H1 (cell line): ENCODE results near the gene ASXL3. TPM values are rescaled to one million over a fixed set of nuclear protein-coding genes. Genes with fewer than 3 reads are reported as not detected.

Source experiments
- CTCF ChIA-PET: fragments of 300-600 bp; sonication (Branson Sonifier 250); formaldehyde crosslinking; loops from one replicate; lab custom pipeline; 2021; ENCODE audit not compliant: partially characterized antibody; lab: Charles Lee
- POLR2A ChIA-PET: fragments of 300-600 bp; sonication (Branson Sonifier 250); formaldehyde crosslinking; loops from one replicate; lab custom pipeline; 2021; ENCODE audit warnings: inconsistent platforms; ENCODE audit not compliant: partially characterized antibody; lab: Charles Lee
- DNase-seq, 2 experiments: peaks; one replicate each; pipeline versions ENCODE4 v3.0.0 to v3.0.0-alpha.2; 2010 to 2022; ENCODE audit warnings: low spot score in 2 of 2, low read depth in 1 of 2, mixed read lengths in 1 of 2
- FAIRE-seq: peaks from 2 replicates; lab custom pipeline; 2011; peaks lifted over from hg19 to GRCh38; lab: Jason Lieb, UNC
- H2AFZ ChIP-seq: 2 replicates; pipeline ENCODE4 v1.8.1; 2012; ENCODE audit warnings: low read length, inconsistent platforms
- H2AK5ac ChIP-seq: 2 replicates; pipeline ENCODE4 v1.6.1; 2013; ENCODE audit warnings: low read depth, low read length
- H2BK120ac ChIP-seq: replicated peaks from 2 replicates; pipeline ENCODE3; 2013; ENCODE audit warnings: low read depth, low read length, inconsistent platforms
- H2BK12ac ChIP-seq: 2 replicates; pipeline ENCODE4 v1.6.1; 2013; ENCODE audit warnings: low read depth, low read length
- H2BK15ac ChIP-seq: 2 replicates; pipeline ENCODE4 v1.6.1; 2013; ENCODE audit warnings: low read length
- H2BK20ac ChIP-seq: 2 replicates; pipeline ENCODE4 v1.6.1; 2013; ENCODE audit warnings: low read length
- H2BK5ac ChIP-seq: 2 replicates; pipeline ENCODE4 v1.6.1; 2013; ENCODE audit warnings: low read depth, low read length
- H3K14ac ChIP-seq: 2 replicates; pipeline ENCODE4 v1.6.1; 2013; ENCODE audit warnings: inconsistent platforms; ENCODE audit not compliant: insufficient read length
- H3K18ac ChIP-seq: 2 replicates; pipeline ENCODE4 v1.6.1; 2013; ENCODE audit warnings: low read length; ENCODE audit errors: extremely low read depth
- H3K23ac ChIP-seq: 2 replicates; pipeline ENCODE4 v1.6.1; 2013; ENCODE audit warnings: inconsistent platforms; ENCODE audit not compliant: insufficient read length
- H3K23me2 ChIP-seq: 2 replicates; pipeline ENCODE4 v1.6.1; 2013; ENCODE audit warnings: low read depth, low read length
- H3K27ac ChIP-seq: 2 replicates; pipeline ENCODE4 v1.6.1; 2011; ENCODE audit warnings: low read depth, low read length, inconsistent platforms
- H3K27me3 ChIP-seq, 4 experiments: replicated peaks in 1 of 4; 1 replicate in 1 of 4; 2 replicates in 3 of 4; pipeline versions ENCODE4 v1.6.1 to v1.8.1; 2011 to 2013; ENCODE audit warnings: low read length in 3 of 4, mild to moderate bottlenecking in 3 of 4, inconsistent platforms in 2 of 4, mixed read lengths in 2 of 4, moderate library complexity in 1 of 4; ENCODE audit not compliant: control insufficient read depth in 3 of 4, insufficient read depth in 3 of 4; ENCODE audit errors: extremely low read depth in 1 of 4
- H3K36me3 ChIP-seq, 4 experiments: 2 replicates each; pipeline versions ENCODE4 v1.6.1 to v1.8.1; 2011 to 2013; ENCODE audit warnings: mild to moderate bottlenecking in 4 of 4, low read length in 3 of 4, moderate library complexity in 2 of 4, control low read depth in 1 of 4, inconsistent platforms in 1 of 4; ENCODE audit not compliant: insufficient read depth in 4 of 4, control insufficient read depth in 2 of 4
- H3K4ac ChIP-seq: replicated peaks from 2 replicates; pipeline ENCODE3; 2013; ENCODE audit warnings: low read length, low read depth, mixed read lengths, inconsistent platforms; ENCODE audit not compliant: insufficient read length
- H3K4me1 ChIP-seq, 4 experiments: replicated peaks in 1 of 4; 1 replicate in 1 of 4; 2 replicates in 3 of 4; pipeline versions ENCODE4 v1.6.1 to v1.8.1; 2011 to 2013; ENCODE audit warnings: low read length in 3 of 4, inconsistent platforms in 2 of 4, mixed read lengths in 1 of 4; ENCODE audit not compliant: insufficient read depth in 4 of 4, control insufficient read depth in 3 of 4
- H3K4me2 ChIP-seq, 2 experiments: 2 replicates each; pipeline versions ENCODE4 v1.6.1 to v1.8.1; 2011 to 2013; ENCODE audit warnings: low read depth in 2 of 2, low read length in 2 of 2, control low read depth in 1 of 2, inconsistent platforms in 1 of 2, mild to moderate bottlenecking in 1 of 2; ENCODE audit not compliant: insufficient read depth in 1 of 2
- H3K4me3 ChIP-seq, 4 experiments: fragments of 200-600, 300-600 bp in 1 of 4; sonication (generic), shearing (Covaris generic), sonication (Bioruptor Twin) in 1 of 4; 2 replicates each; pipeline versions ENCODE4 v1.5.1 to v1.8.1; 2011 to 2016; ENCODE audit warnings: low read length in 4 of 4, low read depth in 3 of 4, control low read depth in 2 of 4, inconsistent platforms in 2 of 4, mild to moderate bottlenecking in 2 of 4, mixed read lengths in 1 of 4, moderate library complexity in 1 of 4; ENCODE audit not compliant: insufficient read depth in 2 of 4; ENCODE audit errors: extremely low read depth in 1 of 4
- H3K56ac ChIP-seq: replicated peaks from 2 replicates; pipeline ENCODE3; 2013; ENCODE audit warnings: low read depth, mild to moderate bottlenecking, mixed read lengths, low read length, inconsistent platforms; ENCODE audit not compliant: insufficient read length
- H3K79me1 ChIP-seq: 2 replicates; pipeline ENCODE4 v1.6.1; 2013; ENCODE audit warnings: low read depth, low read length, control low read depth
- H3K79me2 ChIP-seq, 2 experiments: 2 replicates each; pipeline versions ENCODE4 v1.6.1 to v1.8.1; 2012 to 2013; ENCODE audit warnings: low read length in 2 of 2, mild to moderate bottlenecking in 2 of 2, inconsistent platforms in 1 of 2; ENCODE audit not compliant: insufficient read depth in 2 of 2, control insufficient read depth in 1 of 2
- H3K9ac ChIP-seq, 4 experiments: replicated peaks in 1 of 4; 1 replicate in 1 of 4; 2 replicates in 3 of 4; pipeline versions ENCODE4 v1.6.1 to v1.8.1; 2011 to 2013; ENCODE audit warnings: low read depth in 3 of 4, low read length in 3 of 4, control low read depth in 2 of 4, mild to moderate bottlenecking in 2 of 4, moderate library complexity in 2 of 4, inconsistent platforms in 1 of 4; ENCODE audit errors: extremely low read depth in 1 of 4
- H3K9me3 ChIP-seq, 2 experiments: 2 replicates each; pipeline versions ENCODE4 v1.6.1 to v1.8.1; 2012 to 2013; ENCODE audit warnings: mild to moderate bottlenecking in 2 of 2, moderate library complexity in 2 of 2, control low read depth in 1 of 2, inconsistent platforms in 1 of 2, low read depth in 1 of 2, low read length in 1 of 2, mixed read lengths in 1 of 2; ENCODE audit not compliant: insufficient read depth in 2 of 2
- H4K20me1 ChIP-seq, 2 experiments: replicated peaks in 1 of 2; 2 replicates each; pipeline versions ENCODE3 to v1.8.1; 2011 to 2013; ENCODE audit warnings: inconsistent platforms in 2 of 2, low read length in 2 of 2, mild to moderate bottlenecking in 1 of 2; ENCODE audit not compliant: insufficient read depth in 2 of 2, control insufficient read depth in 1 of 2
- H4K5ac ChIP-seq: 2 replicates; pipeline ENCODE4 v1.6.1; 2013; ENCODE audit warnings: low read length, low read depth, mixed read lengths, inconsistent platforms; ENCODE audit not compliant: insufficient read length
- H4K8ac ChIP-seq: 2 replicates; pipeline ENCODE4 v1.8.0; 2013; ENCODE audit warnings: mild to moderate bottlenecking, moderate library complexity, low read length, inconsistent platforms; ENCODE audit not compliant: insufficient read depth; ENCODE audit errors: extremely low read depth
- H4K91ac ChIP-seq: replicated peaks from 2 replicates; pipeline ENCODE3; 2013; ENCODE audit warnings: low read length, mixed read lengths, inconsistent platforms; ENCODE audit not compliant: insufficient read length
- BRCA1 ChIP-seq: IDR thresholded peaks from 2 replicates; pipeline ENCODE4 v1.6.1; 2012; ENCODE audit warnings: low read depth, low read length, improper control_type of control experiment
- KDM1A ChIP-seq: fragments of 200-600, 300-600 bp; sonication (generic); IDR thresholded peaks from 2 replicates; pipeline ENCODE4 v1.7.1; 2016; ENCODE audit warnings: mild to moderate bottlenecking, low read length, borderline replicate concordance
- KDM4A ChIP-seq: IDR thresholded peaks from one replicate; pipeline ENCODE4 v1.7.1; 2012; ENCODE audit warnings: low read depth, mild to moderate bottlenecking, moderate library complexity, low read length, inconsistent platforms; ENCODE audit not compliant: severe bottlenecking
- NRF1 ChIP-seq: IDR thresholded peaks from 2 replicates; pipeline ENCODE4 v1.6.1; 2011; ENCODE audit warnings: mild to moderate bottlenecking, low read depth, low read length, improper control_type of control experiment
- SRF ChIP-seq: IDR thresholded peaks from 2 replicates; pipeline ENCODE4 v1.6.1; 2011; ENCODE audit warnings: mild to moderate bottlenecking, low read depth, low read length, moderate library complexity
- WGBS, 2 experiments: shearing (Covaris generic) in 1 of 2; methylation state at CpG; one replicate each; pipeline versions ENCODE4 v1.1.6 to v1.1.7; 2013 to 2015; ENCODE audit warnings: low lambda C conversion rate in 2 of 2, mixed read lengths in 2 of 2, inconsistent platforms in 1 of 2, low coverage in 1 of 2, missing lambda C conversion rate in 1 of 2; ENCODE audit not compliant: insufficient replicate concordance in 2 of 2, insufficient coverage in 1 of 2, insufficient read length in 1 of 2; ENCODE audit errors: extremely low coverage in 1 of 2, missing lambda C conversion rate in 1 of 2; 5-methylcytosine and 5-hydroxymethylcytosine counted together
- polyA plus RNA-seq, 7 experiments: library from polyadenylated mRNA; depleted of rRNA in 3 of 7; stranded (reverse) in 5 of 7; unstranded in 2 of 7; fragments of >200 nt in 5 of 7; fragments of 200-250 nt in 2 of 7; gene quantifications; 1 replicate in 5 of 7; 2 replicates in 1 of 7; 4 replicates in 1 of 7; pipeline versions ENCODE4 v1.2.1 to v1.2.3, GENCODE V29; 2011 to 2013; ENCODE audit warnings: missing spikeins in 2 of 7, mixed read lengths in 2 of 7
- total RNA-seq: library from RNA; stranded (reverse); fragmentation: NEBNext Ultra II Directional; extraction: Animal tissue kit (Norgen Biotek cat#: 25700); gene quantifications from 2 replicates; pipeline ENCODE4 v1.2.1, GENCODE V29; 2021

ASXL3 gene
- total and polyA plus RNA-seq, 2 of the 8 experiments (the other 6 are each of a cell fraction or from before 2014, with no cell fraction given), result 0.08 to 1.3 TPM

DNA sequence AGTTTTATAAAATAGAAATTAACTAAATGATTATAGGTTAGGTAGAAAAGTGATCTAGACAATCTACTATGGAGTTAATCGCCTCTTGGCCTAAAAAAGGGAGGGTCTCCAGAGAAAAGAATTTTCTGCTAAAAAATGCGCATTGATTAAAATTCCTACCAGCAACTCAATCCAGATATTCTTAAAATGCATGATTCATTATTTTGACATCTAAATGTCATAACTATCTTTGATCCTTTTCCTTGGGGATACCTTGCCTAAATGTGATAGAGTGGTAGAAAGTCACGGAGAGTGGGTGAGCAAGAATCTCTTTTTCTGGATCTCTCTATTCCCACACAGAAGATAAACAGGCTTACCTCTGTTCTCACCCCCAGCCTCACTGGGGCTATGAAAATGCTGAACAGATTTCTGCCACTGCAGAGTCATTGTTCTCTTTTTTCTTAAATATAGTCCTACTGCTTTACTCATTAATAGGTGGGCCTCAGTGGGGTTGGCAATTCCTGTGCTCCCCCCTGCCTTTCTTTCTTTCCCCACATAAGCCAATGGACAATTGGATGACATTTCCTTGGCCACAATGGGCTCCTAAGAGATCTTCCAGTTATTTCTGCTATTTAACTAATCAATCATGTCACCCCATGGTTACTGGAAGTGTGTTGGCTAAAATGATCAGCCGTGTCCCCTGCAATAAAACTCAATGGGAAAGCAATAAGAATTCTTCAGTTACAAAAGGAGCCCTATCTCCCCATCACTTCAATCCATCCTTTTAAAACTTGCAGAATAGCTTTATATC is 5.8 kb upstream of the ASXL3 start:
- H2BK20ac ChIP-seq, result no peak overlapping the region
- no peak overlapping the region for H4K91ac ChIP-seq
- no peak overlapping the region for H2AK5ac ChIP-seq
- no peaks in the 10 kb centered on the region for H3K79me2 ChIP-seq
- H2BK120ac ChIP-seq, result no peak overlapping the region
- no peaks in the 10 kb centered on the region for H3K23me2 ChIP-seq
- no peak overlapping the region for H2BK15ac ChIP-seq
- H3K18ac ChIP-seq, result no peak overlapping the region
- H4K20me1 ChIP-seq, result no peaks in the 10 kb centered on the region
- no peak overlapping the region for H3K56ac ChIP-seq
- peaks cover 0 to 4% (median 1%) of the 10 kb centered on the region in 4 experiments; a peak in 2 of 7 replicates for H3K4me1 ChIP-seq
- no peak for DNase-seq
- POLR2A ChIA-PET, result no interaction called here
- no peak overlapping the region for H3K27ac ChIP-seq
- no peak overlapping the region for H3K4ac ChIP-seq
- WGBS, 2 experiments, result 95% methylated on average over 4 of the region's 4 CpGs; no CpG with 5 or more reads in 1 of the 2 experiments
- H2AFZ ChIP-seq, result no peak overlapping the region
- no peaks in the 10 kb centered on the region for H3K36me3 ChIP-seq
- H3K79me1 ChIP-seq, result no peaks in the 10 kb centered on the region
- H3K9me3 ChIP-seq, result peaks cover 0 to 3% of the 10 kb centered on the region in 2 experiments; a peak in 1 of 4 replicates
- H3K9ac ChIP-seq, result no peak overlapping the region
- H3K4me2 ChIP-seq, result no peak overlapping the region
- H4K8ac ChIP-seq, result no peak overlapping the region
- H3K4me3 ChIP-seq, result no peak overlapping the region
- CTCF ChIA-PET, result interaction anchor here (1.0 kb wide), 2 partner anchors 10 to 164 kb away, joined by 3 read pairs; no protein-coding TSS in a partner anchor
- no peak overlapping the region for H3K23ac ChIP-seq
- H2BK5ac ChIP-seq, result no peak overlapping the region
- H2BK12ac ChIP-seq, result no peak overlapping the region
- H4K5ac ChIP-seq, result no peak overlapping the region
- FAIRE-seq, result no peak
- H3K27me3 ChIP-seq, result peaks cover 0 to under 1% (median 0%) of the 10 kb centered on the region in 4 experiments; a peak in 1 of 7 replicates
- H3K14ac ChIP-seq, result no peak overlapping the region
- TF ChIP-seq KDM1A, result no peak
- no peak for TF ChIP-seq NRF1
- no peak for TF ChIP-seq SRF
- no peak for TF ChIP-seq BRCA1
- no peak for TF ChIP-seq KDM4A
